Uterus (tissue), 4 donors: ENCODE measurements around the gene ATP9B. TPM values are rescaled to one million over a fixed set of nuclear protein-coding genes. Genes with fewer than 3 reads are reported as not detected.

ENCODE experiments used
- DNase-seq, 2 donors: peaks; one replicate each; pipeline ENCODE4 v3.0.0-alpha.2; 2019 to 2020
- H3K27ac ChIP-seq, 2 donors: fragments of 200-600 bp; sonication (generic); 1 replicate in 1 of 2; 2 replicates in 1 of 2; pipeline ENCODE4 v1.5.1; 2016 to 2018
- H3K27me3 ChIP-seq, 2 donors: fragments of 200-600 bp; sonication (generic); one replicate each; pipeline ENCODE4 v1.5.1; 2018 to 2019; ENCODE audit warnings: control low read depth in 1 of 2
- H3K36me3 ChIP-seq, 2 donors: fragments of 200-600 bp; sonication (generic); one replicate each; pipeline ENCODE4 v1.5.1; 2019; ENCODE audit warnings: control low read depth in 1 of 2
- H3K4me1 ChIP-seq, 2 donors: fragments of 200-600 bp; sonication (generic); one replicate each; pipeline ENCODE4 v1.5.1; 2018 to 2019; ENCODE audit warnings: control low read depth in 1 of 2
- H3K4me3 ChIP-seq, 2 donors: fragments of 200-600 bp; sonication (generic); 1 replicate in 1 of 2; 2 replicates in 1 of 2; pipeline ENCODE4 v1.5.1; 2018 to 2019; ENCODE audit warnings: mild to moderate bottlenecking in 1 of 2
- H3K9me3 ChIP-seq, 2 donors: fragments of 200-600 bp; sonication (generic); one replicate each; pipeline ENCODE4 v1.5.1; 2019; ENCODE audit warnings: control low read depth in 1 of 2
- POLR2A ChIP-seq, 2 donors: fragments of 450-650 bp; IDR thresholded peaks; one replicate each; pipeline ENCODE4 v1.6.1; 2016; ENCODE audit warnings: antibody characterized with exemption in 2 of 2, mild to moderate bottlenecking in 1 of 2, moderate library complexity in 1 of 2
- intact Hi-C: fragments of 100-400 bp; cut with DNase I; formaldehyde crosslinking; loops from one replicate; pipeline ENCODE4 v1.15.1; 2023; ENCODE audit warnings: low total_unique reads
- total RNA-seq, 4 donors: library from RNA; depleted of rRNA in 3 of 4; stranded (reverse); fragments of >200 nt in 3 of 4; gene quantifications; one replicate each; pipeline versions ENCODE4 v1.1.0 to v1.2.4, GENCODE V29; 2014 to 2023
- TF ChIP-seq, protein P1 (sequence below), 4 experiments: fragments of 200-600 bp in 2 of 4; fragments of 450-650 bp in 2 of 4; sonication (generic) in 2 of 4; IDR thresholded peaks; one replicate each; pipeline ENCODE4 v1.5.1; 2016 to 2019; ENCODE audit warnings: antibody characterized with exemption in 4 of 4, mild to moderate bottlenecking in 2 of 4, moderate library complexity in 1 of 4
- donor health status: DM: yes; HTN: yes; CAD: no.

ATP9B gene
- total RNA-seq, 4 donors from 2014 or later, result 18.2 to 111 (median 70.3) TPM

DNA sequence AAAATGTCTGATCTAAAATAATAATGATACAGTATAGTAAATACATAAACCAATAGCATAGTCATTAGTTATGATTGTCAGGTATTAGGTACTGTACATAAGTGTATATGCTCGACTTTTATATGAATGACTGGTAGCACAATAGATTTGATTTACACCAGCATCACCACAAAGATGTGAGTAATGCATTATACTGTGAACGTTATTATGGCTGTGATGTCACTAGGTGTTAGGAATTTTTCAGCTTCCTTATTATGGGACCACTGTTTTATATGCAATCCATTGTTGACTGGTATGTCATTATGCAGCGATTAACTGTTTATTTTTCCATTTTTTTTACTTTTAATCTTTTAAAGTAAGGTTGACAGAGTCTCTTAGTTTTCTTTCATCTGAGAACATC is 23.7 kb downstream of the ATP9B start:
- Histone ChIP-seq H3K4me1 (peaks cover 0 to 9% of the 10 kb centered on the region in 2 donors), H3K27ac (no peak overlapping the region), H3K4me3 (no peak overlapping the region), H3K9me3 (no peaks in the 10 kb centered on the region), H3K27me3 (no peaks in the 10 kb centered on the region), H3K36me3 (no peaks in the 10 kb centered on the region)
- intact Hi-C loops, result no loop called here
- no peak for DNase-seq
- TF ChIP-seq, protein P1, sequence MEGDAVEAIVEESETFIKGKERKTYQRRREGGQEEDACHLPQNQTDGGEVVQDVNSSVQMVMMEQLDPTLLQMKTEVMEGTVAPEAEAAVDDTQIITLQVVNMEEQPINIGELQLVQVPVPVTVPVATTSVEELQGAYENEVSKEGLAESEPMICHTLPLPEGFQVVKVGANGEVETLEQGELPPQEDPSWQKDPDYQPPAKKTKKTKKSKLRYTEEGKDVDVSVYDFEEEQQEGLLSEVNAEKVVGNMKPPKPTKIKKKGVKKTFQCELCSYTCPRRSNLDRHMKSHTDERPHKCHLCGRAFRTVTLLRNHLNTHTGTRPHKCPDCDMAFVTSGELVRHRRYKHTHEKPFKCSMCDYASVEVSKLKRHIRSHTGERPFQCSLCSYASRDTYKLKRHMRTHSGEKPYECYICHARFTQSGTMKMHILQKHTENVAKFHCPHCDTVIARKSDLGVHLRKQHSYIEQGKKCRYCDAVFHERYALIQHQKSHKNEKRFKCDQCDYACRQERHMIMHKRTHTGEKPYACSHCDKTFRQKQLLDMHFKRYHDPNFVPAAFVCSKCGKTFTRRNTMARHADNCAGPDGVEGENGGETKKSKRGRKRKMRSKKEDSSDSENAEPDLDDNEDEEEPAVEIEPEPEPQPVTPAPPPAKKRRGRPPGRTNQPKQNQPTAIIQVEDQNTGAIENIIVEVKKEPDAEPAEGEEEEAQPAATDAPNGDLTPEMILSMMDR (IDR thresholded peaks at IDR 0.05), result no peak
- no peak for TF ChIP-seq POLR2A (IDR thresholded peaks at IDR 0.05)

DNA sequence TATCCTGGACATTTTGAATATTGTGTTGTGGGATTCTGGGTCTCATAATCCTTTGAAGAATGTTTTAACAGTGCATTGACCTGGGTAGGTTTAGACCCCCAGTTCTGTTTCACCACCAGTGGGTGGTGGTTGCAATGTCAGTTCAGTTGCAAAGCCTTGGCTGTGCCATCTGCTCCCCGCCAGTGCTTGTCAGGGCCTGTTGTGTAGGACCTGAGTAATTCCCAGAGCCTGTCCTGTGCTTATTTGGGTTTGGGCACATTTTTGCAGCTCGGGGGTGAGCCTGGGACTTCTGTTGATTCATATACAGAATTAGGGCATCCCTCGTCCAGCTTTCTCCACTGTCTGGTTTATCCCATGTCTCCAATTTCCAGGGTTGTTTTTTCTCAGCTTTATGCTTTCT is 24.8 kb downstream of the ATP9B start:
- no peak overlapping the region for H3K4me3 ChIP-seq
- TF ChIP-seq POLR2A (IDR thresholded peaks at IDR 0.05), result no peak
- TF ChIP-seq, protein P1 (IDR thresholded peaks at IDR 0.05), result no peak
- H3K27me3 ChIP-seq, result no peaks in the 10 kb centered on the region
- H3K36me3 ChIP-seq, result no peaks in the 10 kb centered on the region
- no peak for DNase-seq
- no peak overlapping the region for H3K27ac ChIP-seq
- H3K4me1 ChIP-seq, result peaks cover 0 to 9% of the 10 kb centered on the region in 2 donors
- intact Hi-C loops, result no loop called here
- no peaks in the 10 kb centered on the region for H3K9me3 ChIP-seq

DNA sequence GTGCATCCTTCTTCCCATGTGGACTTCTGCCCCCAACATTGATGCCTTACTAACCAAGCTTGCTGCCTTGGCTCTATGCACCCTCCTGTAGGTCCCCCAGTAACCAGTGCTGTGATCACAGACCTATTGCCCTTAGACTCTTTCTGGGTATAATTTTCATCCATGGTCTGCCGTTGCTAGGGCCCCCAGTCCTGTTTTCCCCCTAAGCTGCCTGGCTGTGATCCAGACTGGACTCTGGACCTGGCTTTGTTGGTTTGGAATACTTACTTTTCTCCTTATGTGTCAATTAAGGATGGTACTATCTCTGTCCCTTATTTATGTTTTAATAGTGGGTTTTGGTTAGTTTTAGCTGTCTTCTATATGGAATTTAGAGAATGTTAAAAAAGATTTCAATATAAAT is 26.0 kb downstream of the ATP9B start:
- TF ChIP-seq POLR2A (IDR thresholded peaks at IDR 0.05), result no peak
- TF ChIP-seq, protein P1 (IDR thresholded peaks at IDR 0.05), result no peak
- Histone ChIP-seq H3K4me3 (no peak overlapping the region), H3K27ac (no peak overlapping the region), H3K9me3 (no peaks in the 10 kb centered on the region), H3K4me1 (peaks cover 0 to 9% of the 10 kb centered on the region in 2 donors), H3K36me3 (no peaks in the 10 kb centered on the region), H3K27me3 (no peaks in the 10 kb centered on the region)
- intact Hi-C loops, result no loop called here
- DNase-seq, result no peak

DNA sequence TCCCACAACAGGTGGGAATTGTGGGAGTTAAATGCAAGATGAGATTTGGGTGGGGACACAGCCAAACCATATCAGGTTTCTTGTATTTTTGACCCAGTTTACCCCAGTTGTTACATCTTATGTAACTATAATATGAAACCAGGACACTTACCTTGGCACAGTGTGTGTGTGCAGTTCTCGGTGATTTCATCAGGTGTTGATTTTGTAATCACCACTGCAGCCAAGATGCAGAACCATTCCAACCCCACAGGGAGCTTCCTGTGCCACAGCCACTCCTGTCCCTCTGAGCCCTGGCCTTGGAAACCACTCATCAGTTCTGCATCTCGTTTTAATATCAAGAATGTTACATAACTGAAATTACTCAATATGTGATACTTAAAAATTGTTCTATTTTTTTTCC is 31.8 kb downstream of the ATP9B start:
- intact Hi-C loops, result no loop called here
- Histone ChIP-seq H3K4me3 (no peak overlapping the region), H3K9me3 (no peaks in the 10 kb centered on the region), H3K27me3 (no peaks in the 10 kb centered on the region), H3K4me1 (no peaks in the 10 kb centered on the region), H3K36me3 (no peaks in the 10 kb centered on the region), H3K27ac (no peak overlapping the region)
- TF ChIP-seq, protein P1 (IDR thresholded peaks at IDR 0.05), result no peak
- no peak for TF ChIP-seq POLR2A (IDR thresholded peaks at IDR 0.05)
- no peak for DNase-seq

DNA sequence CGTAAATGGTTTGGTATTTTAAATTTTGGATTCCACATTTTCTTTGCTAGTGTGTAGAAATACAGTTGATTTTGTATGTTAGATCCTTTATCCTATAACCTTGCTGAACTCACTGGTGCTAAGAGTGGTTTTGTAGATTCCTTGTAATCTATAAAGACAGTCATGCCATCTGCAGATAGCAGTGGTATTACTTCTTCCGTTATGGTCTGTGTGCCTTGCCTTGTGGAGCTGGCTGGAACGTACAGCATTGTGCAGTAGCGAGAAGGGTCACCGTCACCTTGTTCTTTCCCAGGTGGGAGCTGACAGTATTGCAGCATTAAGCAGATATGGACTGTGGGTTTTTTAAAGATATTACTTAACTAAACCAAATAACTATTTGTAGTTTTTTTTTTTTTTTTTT is 33.7 kb downstream of the ATP9B start:
- Histone ChIP-seq H3K27ac (no peak overlapping the region), H3K4me3 (no peak overlapping the region), H3K4me1 (no peaks in the 10 kb centered on the region), H3K36me3 (no peaks in the 10 kb centered on the region), H3K27me3 (no peaks in the 10 kb centered on the region), H3K9me3 (no peaks in the 10 kb centered on the region)
- no peak for DNase-seq
- TF ChIP-seq, protein P1 (IDR thresholded peaks at IDR 0.05), result no peak
- no peak for TF ChIP-seq POLR2A (IDR thresholded peaks at IDR 0.05)
- intact Hi-C loops, result no loop called here
